GM23338 (cell line): Measurements from ENCODE around the gene CADPS. TPM values are rescaled to one million over a fixed set of nuclear protein-coding genes. Genes with fewer than 3 reads are reported as not detected.

Experiments used
- ATAC-seq: fragments of 200-7000 bp; cut with Tn5 transposase; 3 replicates; pipeline ENCODE4 v1.9.1; 2020
- DNase-seq: peaks from one replicate; pipeline ENCODE4 v3.0.0-alpha.2; 2015; ENCODE audit warnings: low spot score
- H2AFZ ChIP-seq: fragments of 200-600 bp; sonication (generic); 2 replicates; pipeline ENCODE4 v1.8.0; 2016; ENCODE audit warnings: antibody characterized with exemption, mild to moderate bottlenecking, moderate library complexity
- H3F3A ChIP-seq: fragments of 200-600 bp; sonication (generic); replicated peaks from 2 replicates; pipeline ENCODE4 v1.8.0; 2017; ENCODE audit warnings: antibody characterized with exemption, mixed run types, low read depth
- H3K27ac ChIP-seq: fragments of 200-600 bp; sonication (generic); 2 replicates; pipeline ENCODE4 v1.6.1; 2016; ENCODE audit warnings: low read depth
- H3K27me3 ChIP-seq: fragments of 200-600 bp; sonication (generic); 2 replicates; pipeline ENCODE4 v1.8.0; 2016; ENCODE audit warnings: mild to moderate bottlenecking, mixed run types, moderate library complexity; ENCODE audit not compliant: insufficient read depth
- H3K36me3 ChIP-seq: fragments of 200-600 bp; sonication (generic); 2 replicates; pipeline ENCODE4 v1.8.0; 2016; ENCODE audit warnings: mild to moderate bottlenecking; ENCODE audit not compliant: insufficient read depth
- H3K4me1 ChIP-seq: fragments of 200-600 bp; sonication (generic); 2 replicates; pipeline ENCODE4 v1.8.0; 2016; ENCODE audit warnings: mild to moderate bottlenecking, moderate library complexity; ENCODE audit not compliant: insufficient read depth
- H3K4me2 ChIP-seq: fragments of 200-600 bp; sonication (generic); 2 replicates; pipeline ENCODE4 v1.7.1; 2017; ENCODE audit warnings: mixed run types
- H3K4me3 ChIP-seq: fragments of 200-600 bp; sonication (generic); 2 replicates; pipeline ENCODE4 v1.6.1; 2016; ENCODE audit warnings: mixed run types
- H3K79me2 ChIP-seq: fragments of 200-600 bp; sonication (generic); replicated peaks from 2 replicates; pipeline ENCODE4 v1.8.0; 2017; ENCODE audit warnings: mild to moderate bottlenecking; ENCODE audit not compliant: insufficient read depth
- H3K9me2 ChIP-seq: fragments of 200-600 bp; sonication (generic); 2 replicates; pipeline ENCODE4 v1.8.0; 2017; ENCODE audit not compliant: insufficient read depth
- H4K20me1 ChIP-seq: fragments of 200-600 bp; sonication (generic); replicated peaks from 2 replicates; pipeline ENCODE4 v1.8.0; 2017; ENCODE audit warnings: mild to moderate bottlenecking; ENCODE audit not compliant: insufficient read depth
- H3K27ac Mint-ChIP-seq: 2 replicates; pipeline ENCODE4 v1.8.0; 2020; ENCODE audit warnings: inconsistent platforms, mild to moderate bottlenecking, moderate library complexity, mixed read lengths
- H3K27me3 Mint-ChIP-seq: 3 replicates; pipeline ENCODE4 v1.8.0; 2022; ENCODE audit warnings: low read depth, mild to moderate bottlenecking, moderate library complexity, mixed read lengths, inconsistent platforms; ENCODE audit not compliant: insufficient read depth, poor library complexity
- H3K36me3 Mint-ChIP-seq: 3 replicates; pipeline ENCODE4 v1.8.0; 2021; ENCODE audit warnings: low read depth, mild to moderate bottlenecking, inconsistent platforms, moderate library complexity, mixed read lengths
- H3K4me1 Mint-ChIP-seq: 3 replicates; pipeline ENCODE4 v1.8.0; 2020; ENCODE audit warnings: mild to moderate bottlenecking, inconsistent platforms, mixed read lengths
- H3K4me3 Mint-ChIP-seq: 3 replicates; pipeline ENCODE4 v1.8.0; 2021; ENCODE audit warnings: moderate library complexity, mild to moderate bottlenecking, inconsistent platforms, mixed read lengths
- H3K9me3 Mint-ChIP-seq: 3 replicates; pipeline ENCODE4 v1.8.0; 2020; ENCODE audit warnings: moderate library complexity, mild to moderate bottlenecking, inconsistent platforms, mixed read lengths
- CREB1 ChIP-seq: fragments of 250-450 bp; sonication (Bioruptor Pico); IDR thresholded peaks from 2 replicates; pipeline ENCODE4 v1.5.0; 2020; ENCODE audit warnings: low read depth, mild to moderate bottlenecking, moderate library complexity
- CTCF ChIP-seq, 2 experiments: fragments of 200-600 bp in 1 of 2; sonication (generic) in 1 of 2; conservative IDR thresholded peaks; 2 replicates each; pipeline versions ENCODE4 v1.5.1 to v1.6.1; 2016 to 2017; ENCODE audit warnings: antibody characterized with exemption in 2 of 2, low read depth in 2 of 2, mild to moderate bottlenecking in 2 of 2, moderate library complexity in 1 of 2
- ETS1 ChIP-seq: IDR thresholded peaks from 2 replicates; pipeline ENCODE4 v1.6.1; 2016; ENCODE audit warnings: antibody characterized with exemption
- EZH2 ChIP-seq: fragments of 200-600 bp; sonication (generic); IDR thresholded peaks from one replicate; pipeline ENCODE4 v1.8.0; 2017; ENCODE audit warnings: antibody characterized with exemption, mild to moderate bottlenecking, low read depth; ENCODE audit not compliant: unreplicated experiment
- EZH2phosphoT487 ChIP-seq: fragments of 200-600 bp; sonication (generic); IDR thresholded peaks from one replicate; pipeline ENCODE4 v1.8.1; 2018; ENCODE audit warnings: antibody characterized with exemption; ENCODE audit not compliant: unreplicated experiment
- JUNB ChIP-seq: IDR thresholded peaks from one replicate; pipeline ENCODE4 v1.6.1; 2016; ENCODE audit warnings: antibody characterized with exemption; ENCODE audit not compliant: unreplicated experiment
- NANOG ChIP-seq: IDR thresholded peaks from 2 replicates; pipeline ENCODE4 v1.6.1; 2016; ENCODE audit warnings: antibody characterized with exemption, borderline replicate concordance
- POLR2AphosphoS5 ChIP-seq: IDR thresholded peaks from 2 replicates; pipeline ENCODE4 v1.6.1; 2016; ENCODE audit warnings: antibody characterized with exemption, low read depth
- STAT1 ChIP-seq: IDR thresholded peaks from one replicate; pipeline ENCODE4 v1.6.1; 2016; ENCODE audit warnings: antibody characterized with exemption; ENCODE audit not compliant: unreplicated experiment
- ZNF114 ChIP-seq: fragments of 250-450 bp; sonication (Bioruptor Pico); IDR thresholded peaks from 2 replicates; pipeline ENCODE4 v1.5.0; 2020; ENCODE audit warnings: mild to moderate bottlenecking, moderate library complexity
- ZNF331 ChIP-seq: fragments of 250-450 bp; sonication (Bioruptor Pico); IDR thresholded peaks from 2 replicates; pipeline ENCODE4 v1.5.0; 2020; ENCODE audit warnings: low read depth, mild to moderate bottlenecking, moderate library complexity
- ZNF462 ChIP-seq: fragments of 250-450 bp; sonication (Bioruptor Pico); IDR thresholded peaks from 2 replicates; pipeline ENCODE4 v1.5.0; 2020; ENCODE audit warnings: mild to moderate bottlenecking, moderate library complexity
- polyA plus RNA-seq: library from polyadenylated mRNA; unstranded; fragments of >200 nt; fragmentation: Nextera tagmentation; extraction: Ambion mirVana; gene quantifications from 2 replicates; pipeline ENCODE4 v1.2.1, GENCODE V29; 2016
- total RNA-seq: library from RNA; depleted of rRNA; stranded (reverse); fragments of >200 nt; shearing (Covaris generic); gene quantifications from 2 replicates; pipeline ENCODE4 v1.2.3, GENCODE V29; 2014

Gene CADPS
- total and polyA plus RNA-seq, 2 experiments from 2014 or later, result 14.7 to 22.0 TPM

DNA sequence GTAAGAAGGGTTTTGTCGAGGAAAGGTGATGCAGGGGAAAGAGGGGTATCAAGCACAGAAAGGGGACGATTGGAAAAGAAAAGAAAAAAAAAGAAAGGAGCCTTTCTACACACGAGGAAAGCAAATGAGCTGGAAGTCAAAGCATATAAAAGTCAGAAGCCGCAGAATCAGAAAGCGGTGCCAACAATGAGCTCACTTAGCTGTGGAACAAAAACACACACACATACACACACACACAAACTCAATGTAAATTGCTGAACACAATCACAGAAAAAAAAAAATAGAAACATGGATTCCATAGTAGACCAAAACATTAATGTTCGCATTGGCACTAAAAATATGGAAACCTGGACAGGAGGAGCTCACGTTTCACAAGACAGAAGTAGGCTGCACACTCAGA lies 438.4 kb downstream of the CADPS start:
- H3K27ac Mint-ChIP-seq, result no peak overlapping the region
- no peak overlapping the region for H2AFZ ChIP-seq
- no peaks in the 10 kb centered on the region for H3K9me2 ChIP-seq
- no peaks in the 10 kb centered on the region for H3F3A ChIP-seq
- peaks cover 24% of the 10 kb centered on the region for H3K4me1 ChIP-seq
- no peaks in the 10 kb centered on the region for H3K79me2 ChIP-seq
- TF ChIP-seq STAT1, result no peak
- no peak for TF ChIP-seq ZNF114
- no peak overlapping the region for H3K4me2 ChIP-seq
- ATAC-seq (no peak), DNase-seq (no peak)
- H3K4me3 Mint-ChIP-seq, result no peak overlapping the region
- H3K4me1 Mint-ChIP-seq, result peaks cover 64% of the 10 kb centered on the region
- H3K4me3 ChIP-seq, result no peak overlapping the region
- H3K27ac ChIP-seq, result no peak overlapping the region
- H3K27me3 ChIP-seq, result no peaks in the 10 kb centered on the region
- peaks cover 1% of the 10 kb centered on the region for H3K27me3 Mint-ChIP-seq
- H3K36me3 ChIP-seq, result no peaks in the 10 kb centered on the region
- no peaks in the 10 kb centered on the region for H3K36me3 Mint-ChIP-seq
- H4K20me1 ChIP-seq, result no peaks in the 10 kb centered on the region
- H3K9me3 Mint-ChIP-seq, result no peaks in the 10 kb centered on the region

DNA sequence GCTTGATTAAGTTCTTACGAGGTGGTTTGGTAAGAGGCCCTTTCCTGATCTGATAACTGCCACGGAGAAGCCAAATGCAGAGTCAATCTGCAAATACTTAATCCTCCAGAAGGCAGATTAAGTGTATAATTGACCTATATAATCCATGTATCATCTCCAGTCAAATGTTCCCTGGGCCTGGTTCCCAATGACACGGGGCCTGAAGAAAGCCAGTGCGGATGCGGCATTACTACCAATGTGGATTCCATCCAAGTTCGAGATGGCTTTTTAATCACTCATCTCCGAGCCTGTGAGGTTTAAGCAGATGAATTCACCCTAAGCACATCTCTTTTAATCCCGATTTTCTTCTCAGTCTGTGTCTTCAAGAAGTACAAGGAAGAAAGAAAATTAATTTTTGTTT lies 441.8 kb downstream of the CADPS start:
- Mint-ChIP-seq H3K27me3 (peaks cover 1% of the 10 kb centered on the region), H3K4me1 (peaks cover 35% of the 10 kb centered on the region), H3K36me3 (no peaks in the 10 kb centered on the region), H3K4me3 (no peak overlapping the region), H3K9me3 (no peaks in the 10 kb centered on the region), H3K27ac (no peak overlapping the region)
- Histone ChIP-seq H3K4me2 (no peak overlapping the region), H3K27ac (no peak overlapping the region), H3K9me2 (no peaks in the 10 kb centered on the region), H3K79me2 (no peaks in the 10 kb centered on the region), H2AFZ (no peak overlapping the region), H3K27me3 (no peaks in the 10 kb centered on the region), H4K20me1 (no peaks in the 10 kb centered on the region), H3K4me1 (peaks cover 11% of the 10 kb centered on the region), H3F3A (no peaks in the 10 kb centered on the region), H3K4me3 (no peak overlapping the region), H3K36me3 (no peaks in the 10 kb centered on the region)
- DNase-seq (no peak), ATAC-seq (no peak)
- TF ChIP-seq ZNF331 (CRISPR knock-in tag) (no peak), CREB1 (CRISPR knock-in tag) (no peak), EZH2 (no peak), POLR2AphosphoS5 (no peak), STAT1 (no peak), ETS1 (no peak), JUNB (no peak), ZNF114 (no peak), NANOG (no peak), EZH2phosphoT487 (no peak), CTCF (conservative IDR thresholded peaks at IDR 0.05; ENCODE audit: low read depth in 2 of 2) (no peak), ZNF462 (CRISPR knock-in tag) (no peak)
